ENCODE measurements around the gene PAX5.

Gene PAX5

DNA sequence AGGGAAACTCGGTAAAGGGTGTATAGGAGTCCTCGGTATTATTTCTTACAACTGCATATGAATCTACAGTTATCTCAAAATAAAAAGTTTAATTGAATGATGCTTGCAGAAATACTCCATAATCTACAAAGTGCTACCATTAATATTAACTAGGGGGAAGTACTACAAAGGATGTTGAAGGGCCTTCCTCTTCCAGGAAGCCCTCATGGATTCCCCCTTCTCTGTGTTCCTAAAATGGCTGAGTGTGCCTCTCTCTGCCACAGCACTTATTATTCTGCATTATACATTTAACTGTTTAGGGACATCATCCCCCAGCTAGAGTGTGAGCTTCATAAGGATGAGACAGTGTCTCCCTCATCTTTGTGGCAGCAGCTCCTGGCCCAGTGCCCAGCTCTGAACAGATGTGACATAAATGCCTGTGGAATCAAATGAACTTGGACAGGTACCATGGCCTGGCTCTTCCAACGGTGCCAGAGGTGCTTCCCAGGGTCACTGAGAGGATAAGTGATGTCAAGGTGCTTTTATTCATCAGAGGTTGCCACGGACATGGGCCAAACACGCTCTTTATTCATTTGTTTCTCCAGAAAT lies 99.5 kb downstream of the PAX5 start:
- no peak for DNase-seq

DNA sequence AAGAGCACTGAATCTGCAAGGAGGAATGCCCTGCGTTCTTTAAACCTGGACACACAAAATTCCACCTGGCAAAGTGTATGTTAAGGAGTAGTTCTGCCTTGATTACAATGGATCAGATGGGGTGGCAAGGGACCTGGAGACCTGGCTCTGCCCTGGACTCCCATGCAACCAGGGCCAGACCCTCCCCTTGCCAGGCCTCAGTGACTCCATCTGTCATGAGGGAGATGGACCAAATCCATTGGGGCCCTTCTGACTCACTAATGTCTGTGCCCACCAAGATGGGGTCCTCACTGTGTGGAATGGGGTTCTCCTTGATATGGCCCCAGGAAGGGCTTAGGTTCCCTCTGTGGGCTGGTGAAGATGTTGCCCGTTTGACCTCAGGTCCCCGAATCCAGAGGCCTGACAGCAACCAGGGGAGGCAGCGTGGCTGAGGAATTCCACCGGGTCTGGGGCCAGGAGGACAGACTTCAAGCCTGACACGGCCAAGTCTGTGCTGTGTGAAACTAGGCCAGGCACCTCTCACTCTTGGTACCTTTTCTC lies 100.3 kb downstream of the PAX5 start:
- no peak for DNase-seq

DNA sequence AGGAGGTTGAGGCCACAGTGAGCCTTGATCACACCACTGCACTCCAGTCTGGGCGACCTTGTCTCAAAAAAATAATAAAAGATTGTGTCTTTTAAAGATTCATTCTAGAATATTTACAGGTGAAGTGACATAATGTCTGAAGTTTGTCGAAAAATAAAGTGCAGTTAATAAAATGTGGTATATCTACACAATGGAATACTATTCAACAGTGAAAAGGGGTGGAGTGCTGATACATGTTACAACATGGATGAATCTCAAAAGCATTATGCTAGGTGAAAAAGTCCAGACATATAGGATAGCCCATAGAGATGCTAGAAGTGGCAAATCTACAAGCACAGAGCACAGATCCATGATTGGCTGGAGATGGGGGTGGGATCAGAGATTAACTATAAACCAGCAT lies 101.9 kb downstream of the PAX5 start:
- no peak for DNase-seq

GRCh38 chr9:36930941-36931340 lies 103.1 kb downstream of the PAX5 start:
- no peak for DNase-seq

GRCh38 chr9:36929350-36929675 lies 104.8 kb downstream of the PAX5 start:
- no peak for DNase-seq

- DNase-seq = no peak
Measured at GRCh38 chr9:36928670-36929349, 105.3 kb downstream of the PAX5 start.

DNA sequence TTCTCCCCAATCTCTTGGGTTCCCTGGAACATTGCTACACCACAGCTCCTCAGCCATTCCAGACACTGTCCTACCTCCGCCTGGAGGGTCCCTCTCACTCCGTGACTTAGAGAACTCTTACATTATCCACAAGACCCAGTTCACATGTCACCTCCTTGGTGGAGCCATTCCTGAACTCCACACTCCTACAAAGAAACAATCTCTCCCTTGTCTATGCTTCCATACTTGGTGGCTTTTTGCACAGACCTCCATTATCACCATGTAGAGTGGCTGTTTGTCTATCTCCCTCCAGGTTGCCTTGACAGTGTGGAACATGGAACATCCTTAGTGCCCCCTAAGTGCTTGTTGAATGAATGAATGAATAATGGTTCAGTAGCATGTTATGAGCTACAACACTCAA lies 105.9 kb downstream of the PAX5 start:
- no peak for DNase-seq

- no peak for DNase-seq
Measured at GRCh38 chr9:36924757-36925432, 109.2 kb downstream of the PAX5 start.

- DNase-seq = no peak
Measured at GRCh38 chr9:36924071-36924470, 110.0 kb downstream of the PAX5 start.

DNA sequence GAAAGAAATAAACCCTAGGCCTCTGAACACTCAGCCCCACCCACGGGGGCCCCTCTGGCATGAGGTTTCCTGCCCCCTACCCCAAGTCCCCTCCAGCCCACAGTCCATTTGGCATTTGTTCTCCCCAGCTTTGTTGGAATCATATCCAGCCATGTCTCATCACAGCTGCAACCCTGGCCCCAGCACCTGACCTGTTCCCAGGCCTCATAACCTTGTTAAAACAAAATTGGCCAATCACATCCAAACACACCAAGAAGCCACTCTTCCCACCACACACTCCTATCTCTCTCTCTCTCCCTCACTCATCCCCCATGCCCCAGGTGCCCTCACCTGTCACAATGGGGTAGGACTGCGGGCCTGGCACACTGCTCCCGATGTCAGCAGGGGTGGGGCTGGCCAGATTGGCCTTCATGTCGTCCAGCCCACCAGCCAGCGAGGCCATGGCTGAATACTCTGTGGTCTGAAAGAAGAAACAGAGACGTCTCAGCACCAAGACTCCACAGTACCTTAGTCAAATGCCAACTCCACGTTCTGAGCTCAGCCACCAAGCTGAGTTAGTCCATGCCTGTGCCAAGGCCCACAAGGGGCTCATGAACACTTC lies 110.9 kb downstream of the PAX5 start:
- no peak for DNase-seq

DNA sequence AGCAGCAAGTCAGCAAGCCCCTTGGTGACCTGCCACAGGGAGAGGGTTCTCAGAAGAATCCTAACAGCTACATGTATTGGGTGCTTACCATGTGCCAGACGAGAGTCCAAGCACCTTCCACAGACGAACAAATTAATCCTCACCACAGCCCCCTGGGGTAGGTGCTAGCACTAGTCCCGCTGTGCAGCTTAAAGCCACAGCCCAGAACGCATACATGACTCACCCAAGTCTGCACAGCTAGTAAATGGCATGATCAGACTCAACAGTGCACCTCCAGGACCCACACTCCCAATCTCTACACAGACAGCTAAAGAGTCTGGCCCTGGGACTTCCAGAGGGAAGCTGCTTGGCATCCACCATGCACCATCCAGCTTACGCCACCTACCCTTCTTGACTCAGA lies 111.5 kb downstream of the PAX5 start:
- DNase-seq = no peak

DNA sequence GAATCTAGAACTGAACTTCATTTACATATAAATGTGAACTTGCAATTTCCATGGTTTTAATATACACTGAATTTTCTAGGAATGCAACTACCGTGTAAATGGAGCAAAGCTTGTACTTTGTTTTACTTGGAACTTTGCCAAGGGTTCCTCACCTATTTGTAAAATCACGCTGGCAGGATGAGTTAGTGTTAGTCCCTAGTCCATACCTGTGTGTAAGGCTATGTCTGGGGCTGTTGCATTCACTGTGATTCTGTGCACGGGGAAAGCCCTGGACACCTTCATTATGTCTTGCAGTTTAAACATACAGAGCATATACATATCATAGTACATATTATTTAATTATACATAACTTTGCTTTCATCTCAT lies 119.9 kb downstream of the PAX5 start:
- DNase-seq = no peak

- no peak for DNase-seq
Measured at GRCh38 chr9:36913393-36914211, 120.5 kb downstream of the PAX5 start.

DNA sequence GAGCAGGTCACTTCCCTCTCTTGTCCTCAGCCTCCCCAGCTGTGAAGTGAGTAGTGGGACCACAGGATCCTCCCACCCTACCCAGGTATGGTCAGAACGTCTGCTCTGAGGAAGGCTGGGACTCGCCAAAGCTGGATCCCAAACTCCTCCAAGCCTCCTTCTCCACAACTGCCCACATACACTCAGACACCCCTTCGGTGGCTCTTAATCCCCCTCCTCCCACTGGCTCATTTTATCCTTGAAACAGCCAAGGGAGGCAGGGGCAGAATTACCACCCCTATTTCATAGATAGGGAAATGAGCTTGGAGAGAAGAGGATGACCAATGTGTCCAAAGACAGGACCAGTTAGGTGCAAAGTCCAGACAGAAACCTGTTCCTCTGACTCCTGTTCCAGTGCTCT lies 121.4 kb downstream of the PAX5 start:
- DNase-seq = no peak

DNA sequence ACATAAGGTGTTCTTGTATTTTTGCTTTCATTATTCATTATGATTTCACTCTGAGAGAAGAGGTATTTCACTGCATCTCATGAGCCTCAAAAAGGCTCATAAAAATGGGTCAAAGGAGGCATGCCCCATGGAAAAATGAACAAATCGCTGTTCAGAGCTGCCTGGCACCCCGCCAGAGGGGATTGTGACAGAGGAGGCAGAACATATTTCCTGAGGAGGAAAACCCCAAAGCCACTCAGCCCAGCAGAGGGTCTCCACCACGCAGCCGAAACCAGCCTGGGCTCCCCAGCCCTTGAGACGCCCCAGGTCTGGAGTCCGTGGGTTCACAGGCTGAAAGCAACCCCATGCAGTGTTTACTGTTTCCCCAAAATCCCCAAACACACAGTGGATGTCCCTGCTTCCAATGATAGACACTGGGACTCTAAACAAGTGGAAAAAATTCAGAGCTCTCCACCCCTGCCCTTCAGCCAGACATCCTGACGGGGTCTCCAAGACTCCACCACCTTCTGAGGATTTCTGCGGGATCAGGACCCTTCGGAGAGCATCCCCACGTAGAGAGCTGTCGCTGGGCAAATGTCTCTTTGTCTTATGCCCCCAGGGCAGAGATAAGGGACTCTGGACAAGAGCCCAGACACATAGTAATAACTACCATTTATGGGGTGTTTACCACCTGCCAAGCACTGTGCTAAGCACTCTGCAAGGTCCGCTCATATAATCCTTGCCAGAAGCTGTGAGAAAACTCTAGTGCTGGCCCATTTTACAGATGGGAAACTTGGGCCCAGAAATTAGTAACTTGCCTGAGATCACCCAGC lies 122.3 kb downstream of the PAX5 start:
- DNase-seq = no peak

GRCh38 chr9:36911037-36911436 lies 123.0 kb downstream of the PAX5 start:
- DNase-seq = no peak

DNA sequence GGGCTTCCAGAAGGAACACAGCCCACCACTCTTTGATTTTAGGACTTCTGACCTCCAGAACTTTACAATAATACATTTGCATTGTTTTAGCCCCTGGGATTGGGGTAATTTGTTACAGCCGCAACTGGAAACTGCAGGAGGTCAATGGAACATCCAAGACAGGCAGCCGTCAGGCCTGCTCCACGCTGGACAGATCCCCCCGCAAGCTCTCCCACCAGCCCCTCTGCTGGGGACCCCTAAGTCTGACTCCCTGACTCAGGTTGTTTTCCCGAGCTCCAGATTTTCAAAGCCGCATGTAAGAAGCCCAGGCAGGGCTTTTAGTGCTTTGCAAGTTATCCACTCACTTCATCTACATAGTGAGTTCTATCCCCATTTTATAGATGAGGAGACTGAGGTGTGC lies 127.6 kb downstream of the PAX5 start:
- DNase-seq = no peak

DNA sequence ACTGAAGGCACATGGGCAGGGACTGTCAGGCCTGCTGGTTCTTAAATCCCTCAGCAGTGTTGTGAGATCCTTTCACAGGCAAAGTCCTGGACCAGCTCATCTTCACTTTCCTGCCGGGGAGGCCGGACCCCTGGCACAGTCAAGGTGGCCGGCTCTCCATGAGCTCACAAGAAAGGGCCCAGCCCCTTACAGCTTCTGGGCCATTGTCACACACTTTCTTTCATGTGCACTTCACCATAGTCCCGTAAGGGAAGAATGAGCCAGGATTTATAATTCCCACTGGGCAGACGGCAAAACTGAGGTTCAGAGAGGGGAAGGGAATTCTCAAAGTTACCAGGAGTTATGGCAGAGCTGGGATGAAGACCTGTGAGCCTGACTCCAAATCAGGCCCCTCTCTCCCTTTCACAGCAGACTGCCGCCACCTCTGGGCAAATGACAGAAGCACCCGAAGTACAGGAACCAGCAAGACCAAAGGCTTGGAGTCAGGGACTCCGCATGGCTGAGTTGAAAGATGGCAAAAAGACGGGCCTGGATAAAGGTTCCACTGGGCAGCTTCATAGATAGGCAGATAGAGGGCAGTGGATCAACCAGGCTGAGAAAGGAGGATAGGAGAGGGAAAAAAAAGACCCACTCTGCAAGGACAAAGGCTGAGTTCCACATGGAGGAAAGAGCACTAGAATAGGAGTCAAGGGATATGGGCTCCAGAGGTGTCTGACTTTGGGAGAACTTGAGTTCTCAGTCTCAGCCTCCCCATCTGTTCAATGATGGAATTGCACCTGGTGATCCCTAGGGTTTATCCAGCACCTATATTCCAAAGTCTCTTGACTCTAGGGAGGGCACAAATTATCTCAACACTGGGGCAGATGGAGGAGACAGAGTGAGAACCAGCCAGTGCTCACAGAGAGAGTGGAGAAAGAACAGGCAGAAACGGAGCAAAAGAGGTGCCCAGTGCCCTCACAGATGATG lies 128.7 kb downstream of the PAX5 start:
- DNase-seq = no peak
